22Rv1 (cell line): ENCODE measurements around the gene SLC8A1.
A peak's percentile ranks its signal among the peaks of the same experiment; 100 is the strongest.

Experiments
- H3K27ac ChIP-seq: fragments of 450-650 bp; 2 replicates; pipeline ENCODE4 v1.5.1; 2017
- CTCF ChIP-seq: fragments of 450-650 bp; IDR thresholded peaks from 2 replicates; pipeline ENCODE4 v1.5.1; 2017; ENCODE audit warnings: mild to moderate bottlenecking
- ZFX ChIP-seq: fragments of 450-650 bp; IDR thresholded peaks from 2 replicates; pipeline ENCODE4 v1.6.1; 2017; ENCODE audit warnings: antibody characterized with exemption, borderline replicate concordance

The SLC8A1 gene

GRCh38 chr2:40248294-40248693 is 203.6 kb downstream of the SLC8A1 start:
- no peak overlapping the region for H3K27ac ChIP-seq
- TF ChIP-seq CTCF (no peak), ZFX (no peak)

DNA sequence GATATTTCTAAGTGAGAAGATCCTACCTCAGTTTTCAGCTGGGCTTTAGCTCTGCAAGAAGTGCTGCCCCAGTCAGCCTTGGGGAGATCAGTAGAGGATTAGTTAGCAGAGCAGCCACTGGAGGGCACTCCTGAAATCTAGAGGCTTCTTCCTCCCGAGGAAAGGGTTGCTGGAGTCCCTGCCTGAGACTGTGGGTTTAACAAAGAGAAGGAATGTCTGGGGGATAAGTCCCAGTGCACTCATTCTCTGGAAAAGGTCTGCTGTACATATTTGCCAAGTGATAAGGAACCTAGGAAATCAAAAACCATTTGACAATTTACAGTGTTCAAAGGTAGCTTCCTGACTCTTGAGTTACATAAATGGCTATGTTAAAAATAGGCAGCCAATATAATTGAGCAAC is 207.2 kb downstream of the SLC8A1 start:
- TF ChIP-seq CTCF: peak; percentile 56
- no peak for TF ChIP-seq ZFX
- H3K27ac ChIP-seq: no peak overlapping the region

GRCh38 chr2:40244251-40244650 is 207.6 kb downstream of the SLC8A1 start:
- TF ChIP-seq CTCF: no peak
- TF ChIP-seq ZFX: no peak
- H3K27ac ChIP-seq: no peak overlapping the region

DNA sequence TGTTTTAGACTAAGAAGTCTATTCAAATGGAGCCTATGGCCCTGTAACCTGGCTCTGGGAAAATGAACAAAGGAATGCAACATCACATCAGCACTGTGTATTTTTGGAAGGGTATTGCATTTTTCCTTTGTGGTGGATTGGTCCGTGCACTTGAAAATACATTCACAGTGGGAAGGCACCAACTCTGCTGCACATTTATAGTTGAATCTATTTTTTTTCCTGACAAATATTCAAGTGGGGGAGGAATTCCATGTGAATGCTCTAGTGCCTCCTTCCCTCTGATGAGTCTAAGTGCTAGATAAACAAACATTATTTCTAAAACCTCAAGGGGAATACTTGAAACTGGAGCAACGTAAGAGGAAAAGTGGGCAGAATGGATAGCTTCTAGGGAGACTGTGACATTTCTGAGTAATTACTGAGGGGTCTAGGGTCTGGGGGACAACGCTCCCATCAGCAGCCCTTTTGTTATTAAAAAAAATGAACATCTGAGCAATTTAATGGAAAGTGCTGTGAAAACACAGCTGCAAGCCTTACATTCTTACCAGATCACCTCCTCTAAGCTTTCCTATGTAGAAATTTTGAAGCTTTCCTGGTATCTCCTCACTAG is 208.2 kb downstream of the SLC8A1 start:
- no peak overlapping the region for H3K27ac ChIP-seq
- no peak for TF ChIP-seq CTCF
- no peak for TF ChIP-seq ZFX

DNA sequence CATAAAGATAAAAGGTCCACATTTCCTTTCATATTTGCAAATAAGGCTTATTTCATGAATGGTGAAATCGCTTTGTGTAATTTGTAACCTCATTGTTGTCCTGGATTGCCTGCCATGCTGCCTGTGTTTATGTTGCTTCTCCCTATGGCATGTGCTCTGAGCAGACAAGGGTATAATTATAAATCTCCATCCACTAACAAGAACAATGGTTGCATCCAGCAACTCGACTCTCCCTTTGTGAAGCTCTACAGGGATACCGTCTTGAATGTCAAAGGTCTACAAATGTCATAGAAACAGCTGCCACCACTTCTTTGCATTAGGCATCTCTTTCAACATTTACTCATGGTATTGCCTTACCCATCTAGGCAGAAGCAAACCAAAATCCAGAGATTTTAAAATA is 209.6 kb downstream of the SLC8A1 start:
- TF ChIP-seq ZFX: no peak
- no peak overlapping the region for H3K27ac ChIP-seq

- TF ChIP-seq CTCF: no peak
- TF ChIP-seq ZFX: no peak
- no peak overlapping the region for H3K27ac ChIP-seq
Measured at GRCh38 chr2:40240070-40240469, 211.8 kb downstream of the SLC8A1 start.

GRCh38 chr2:40230707-40231432 is 221.0 kb downstream of the SLC8A1 start:
- TF ChIP-seq ZFX: no peak
- no peak for TF ChIP-seq CTCF
- no peak overlapping the region for H3K27ac ChIP-seq
